Fibroblast of skin of left quadriceps (primary cell): ENCODE measurements around the gene SPTB.

Experiments
- DNase-seq, 2 experiments: peaks; one replicate each; pipeline ENCODE4 v3.0.0-alpha.2; 2013; ENCODE audit warnings: low read depth in 2 of 2

The SPTB gene

GRCh38 chr14:64766430-64767151, 113.1 kb downstream of the SPTB start:
- no peak for DNase-seq

- no peak for DNase-seq
These were observed 113.9 kb downstream of the SPTB start for GRCh38 chr14:64765740-64766302.

GRCh38 chr14:64764641-64765520, 114.8 kb downstream of the SPTB start:
- DNase-seq, result peak; percentile 58

GRCh38 chr14:64763801-64764621, 115.7 kb downstream of the SPTB start:
- no peak for DNase-seq

- no peak for DNase-seq
These were observed 116.5 kb downstream of the SPTB start for GRCh38 chr14:64763085-64763782.

GRCh38 chr14:64762044-64763034, 117.4 kb downstream of the SPTB start:
- peak; percentile 67 to 70 for DNase-seq

GRCh38 chr14:64761441-64762043, 118.2 kb downstream of the SPTB start:
- no peak for DNase-seq

GRCh38 chr14:64760916-64761315, 118.8 kb downstream of the SPTB start:
- DNase-seq, result no peak

GRCh38 chr14:64760146-64760755, 119.5 kb downstream of the SPTB start:
- DNase-seq, result no peak

- no peak for DNase-seq
These were observed 120.2 kb downstream of the SPTB start for GRCh38 chr14:64759555-64759938.

- DNase-seq, result peak; percentile 81 to 83
These were observed 120.8 kb downstream of the SPTB start for GRCh38 chr14:64758691-64759554.

- DNase-seq, result no peak
These were observed 121.6 kb downstream of the SPTB start for GRCh38 chr14:64758025-64758521.

- DNase-seq, result no peak
These were observed 122.1 kb downstream of the SPTB start for GRCh38 chr14:64757601-64758000.

- no peak for DNase-seq
These were observed 123.0 kb downstream of the SPTB start for GRCh38 chr14:64756712-64757111.

GRCh38 chr14:64755781-64756221, 123.9 kb downstream of the SPTB start:
- DNase-seq, result no peak

GRCh38 chr14:64754685-64755084, 125.0 kb downstream of the SPTB start:
- no peak for DNase-seq

- DNase-seq, result no peak
These were observed 125.7 kb downstream of the SPTB start for GRCh38 chr14:64753999-64754398.

GRCh38 chr14:64753374-64753773, 126.3 kb downstream of the SPTB start:
- DNase-seq, result no peak
